Stimulated activated CD4-positive, alpha-beta T cell treated with anti-CD3 and anti-CD28 coated beads, Interleukin-4, amount 100 ng/mL, for 1 hour (primary cell): ENCODE results near the gene CNTNAP2.

ENCODE experiments used
- DNase-seq: peaks from one replicate; pipeline ENCODE4 v3.0.0-alpha.2; 2020

The CNTNAP2 gene

DNA sequence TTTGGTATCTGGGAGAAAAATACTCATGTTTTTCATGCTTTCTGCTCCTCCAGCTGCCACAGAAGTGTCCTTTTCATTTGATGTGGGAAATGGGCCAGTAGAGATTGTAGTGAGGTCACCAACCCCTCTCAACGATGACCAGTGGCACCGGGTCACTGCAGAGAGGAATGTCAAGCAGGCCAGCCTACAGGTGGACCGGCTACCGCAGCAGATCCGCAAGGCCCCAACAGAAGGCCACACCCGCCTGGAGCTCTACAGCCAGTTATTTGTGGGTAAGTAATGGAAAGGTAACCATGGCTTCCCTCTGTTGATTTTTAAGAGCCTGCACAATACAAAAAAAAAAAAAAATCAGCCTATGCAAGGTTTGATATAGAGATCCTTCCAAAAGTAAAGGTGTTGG lies 2030.8 kb downstream of the CNTNAP2 start:
- DNase-seq = no peak

DNA sequence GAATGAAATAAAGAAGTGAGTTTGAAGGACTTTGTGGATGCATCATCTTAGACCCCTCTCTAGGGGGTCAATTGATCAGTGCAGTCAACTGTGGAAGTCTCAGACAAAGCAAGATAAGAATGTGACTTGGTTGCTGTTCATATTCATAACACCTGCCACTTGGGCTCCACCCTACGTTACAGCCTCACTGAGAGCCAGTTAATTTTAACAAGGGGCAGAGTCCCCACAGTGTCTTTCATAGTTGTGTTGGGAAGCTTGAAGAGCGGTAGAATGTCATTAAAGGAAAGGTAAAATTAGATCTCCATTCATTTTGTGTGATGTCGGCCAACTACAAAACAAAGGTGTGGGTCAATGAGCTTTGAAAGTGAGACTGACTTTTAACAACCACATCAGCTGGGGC lies 2031.9 kb downstream of the CNTNAP2 start:
- no peak for DNase-seq

- no peak for DNase-seq
Observed at GRCh38 chr7:148149730-148150129, 2033.1 kb downstream of the CNTNAP2 start.

DNA sequence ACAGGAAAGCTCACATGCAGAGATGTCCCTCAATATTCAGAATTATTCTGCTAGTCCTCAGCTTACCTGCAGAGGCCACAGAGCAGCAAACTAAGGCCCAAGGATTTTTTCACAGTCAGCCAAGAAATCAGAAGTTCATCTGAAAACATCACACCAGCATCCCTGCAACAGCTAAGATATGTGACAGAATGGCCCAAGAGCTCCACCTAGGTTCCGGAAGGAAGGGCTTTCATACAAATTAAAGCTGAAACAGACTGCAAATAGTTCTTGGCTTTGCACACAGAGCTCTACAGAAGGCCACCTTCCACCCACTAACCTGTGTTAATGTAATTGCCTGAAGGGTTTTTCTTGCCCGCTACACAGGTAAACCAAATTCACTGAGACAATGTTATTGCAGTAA lies 2035.2 kb downstream of the CNTNAP2 start:
- no peak for DNase-seq

GRCh38 chr7:148153616-148154284 lies 2037.1 kb downstream of the CNTNAP2 start:
- DNase-seq = no peak

DNA sequence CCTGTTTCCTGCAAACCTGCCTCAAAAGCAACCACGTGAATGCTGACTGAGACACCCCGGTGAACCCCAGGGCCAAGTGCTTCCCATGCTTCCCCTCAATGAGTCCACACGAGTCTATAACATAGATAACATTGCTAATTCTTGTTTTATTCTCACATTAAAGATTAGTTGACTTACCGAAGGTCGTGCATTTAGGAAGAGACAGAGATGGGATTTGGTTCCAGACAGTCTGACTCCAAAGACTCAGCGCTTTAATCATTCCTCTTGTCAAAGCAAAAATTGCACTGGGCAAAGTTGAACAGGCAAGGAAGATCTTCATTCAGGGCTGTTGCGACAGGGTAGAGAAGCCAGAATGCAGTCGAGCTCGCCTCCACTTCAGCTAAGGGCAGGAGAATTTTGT lies 2038.4 kb downstream of the CNTNAP2 start:
- no peak for DNase-seq

- no peak for DNase-seq
Observed at GRCh38 chr7:148155826-148156225, 2039.2 kb downstream of the CNTNAP2 start.

DNA sequence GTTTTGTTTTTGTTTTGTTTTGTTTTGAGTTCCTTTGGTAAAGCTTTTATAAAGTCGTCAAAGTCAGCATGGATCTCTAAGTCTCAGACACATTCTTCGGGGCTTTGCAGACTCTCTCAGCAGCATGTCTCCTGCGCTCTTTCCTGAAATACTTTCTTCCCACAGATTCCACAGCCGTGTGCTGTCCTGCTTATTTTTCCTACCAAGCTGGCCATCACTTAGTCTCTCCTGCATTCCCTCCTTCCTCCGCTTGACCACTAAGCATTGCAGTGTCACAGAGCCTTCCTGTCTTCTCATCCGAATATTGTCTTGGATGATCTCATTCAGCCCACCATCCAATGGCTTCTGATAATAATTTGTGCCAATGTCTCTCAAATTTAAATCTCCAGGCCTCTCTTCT lies 2039.6 kb downstream of the CNTNAP2 start:
- no peak for DNase-seq

GRCh38 chr7:148159331-148159730 lies 2042.7 kb downstream of the CNTNAP2 start:
- DNase-seq = no peak

GRCh38 chr7:148161776-148162175 lies 2045.2 kb downstream of the CNTNAP2 start:
- DNase-seq = no peak

DNA sequence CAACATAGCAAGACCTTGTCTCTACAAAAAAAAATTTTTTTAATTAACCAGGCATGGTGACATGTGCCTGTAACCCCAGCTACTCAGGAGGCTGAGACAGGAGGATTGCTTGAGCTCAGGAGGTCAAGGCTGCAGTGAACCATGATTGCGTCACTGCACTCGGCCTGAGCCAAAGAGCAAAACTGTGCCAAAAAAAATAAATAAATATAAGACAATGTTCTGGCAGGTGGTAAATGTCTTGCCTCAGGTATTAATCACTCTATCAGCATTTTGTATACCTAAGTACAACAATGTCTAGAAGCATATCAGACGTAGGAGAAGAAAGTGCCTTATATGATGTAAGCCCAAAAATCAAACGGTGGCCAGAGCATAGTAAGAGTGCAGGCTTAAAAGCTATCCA lies 2046.2 kb downstream of the CNTNAP2 start:
- DNase-seq = no peak

- no peak for DNase-seq
Observed at GRCh38 chr7:148163246-148163645, 2046.6 kb downstream of the CNTNAP2 start.

GRCh38 chr7:148172920-148173319 lies 2056.3 kb downstream of the CNTNAP2 start:
- no peak for DNase-seq

DNA sequence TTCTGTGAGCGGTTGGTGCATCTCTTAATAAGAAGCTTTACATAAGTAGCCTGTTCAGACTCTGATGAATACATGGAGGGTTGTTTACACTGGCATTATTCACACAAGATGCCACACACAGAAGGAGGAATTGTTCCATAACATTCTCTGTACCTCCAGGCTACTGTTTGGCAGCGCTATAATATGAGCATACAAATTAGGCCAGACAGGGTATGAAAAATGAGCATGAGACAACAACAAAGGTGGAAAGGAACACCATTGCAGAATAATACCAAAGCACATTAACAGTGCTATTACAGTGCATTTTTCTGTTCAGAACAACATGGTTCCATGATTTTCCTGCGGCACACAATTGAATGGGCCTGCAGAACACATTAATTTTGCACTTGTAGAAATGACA lies 2056.8 kb downstream of the CNTNAP2 start:
- DNase-seq = no peak

- no peak for DNase-seq
Observed at GRCh38 chr7:148174376-148174775, 2057.8 kb downstream of the CNTNAP2 start.

DNA sequence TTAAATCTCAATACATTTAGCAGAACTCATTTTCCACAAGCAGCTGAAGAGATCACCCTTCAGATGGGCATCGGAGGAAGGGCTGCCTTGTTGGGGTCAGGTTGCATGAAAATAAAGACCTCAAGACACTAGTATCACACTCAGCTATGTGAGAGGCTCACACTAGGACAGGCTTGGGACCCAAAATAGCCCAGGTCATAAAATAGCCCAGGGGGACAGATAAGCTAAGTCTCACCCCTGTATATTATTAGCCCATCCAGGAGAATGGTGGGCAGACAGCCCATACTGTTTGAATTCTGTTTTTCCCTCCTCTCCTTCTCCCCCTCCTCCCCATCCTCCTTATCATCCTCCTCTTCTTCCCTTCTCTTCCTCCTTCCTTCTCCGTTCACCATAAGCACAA lies 2058.9 kb downstream of the CNTNAP2 start:
- no peak for DNase-seq

DNA sequence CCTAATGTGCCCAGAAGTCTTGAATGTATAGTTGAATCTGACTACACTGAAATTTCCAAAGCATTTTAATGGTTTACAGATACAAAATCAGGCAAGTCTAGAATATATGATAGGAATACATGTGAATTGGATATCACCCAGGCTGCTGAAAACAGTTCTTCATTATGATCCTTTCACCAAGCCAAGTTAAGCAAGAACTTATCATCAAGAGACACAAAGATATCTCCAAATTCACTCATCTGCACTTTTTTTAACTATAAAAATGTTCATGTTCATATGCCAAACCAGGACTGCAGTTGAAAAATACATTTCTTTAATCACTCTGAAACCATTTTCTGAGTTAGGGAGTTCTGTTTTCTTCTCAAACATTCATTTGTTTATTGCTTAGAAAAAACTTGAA lies 2061.4 kb downstream of the CNTNAP2 start:
- no peak for DNase-seq

DNA sequence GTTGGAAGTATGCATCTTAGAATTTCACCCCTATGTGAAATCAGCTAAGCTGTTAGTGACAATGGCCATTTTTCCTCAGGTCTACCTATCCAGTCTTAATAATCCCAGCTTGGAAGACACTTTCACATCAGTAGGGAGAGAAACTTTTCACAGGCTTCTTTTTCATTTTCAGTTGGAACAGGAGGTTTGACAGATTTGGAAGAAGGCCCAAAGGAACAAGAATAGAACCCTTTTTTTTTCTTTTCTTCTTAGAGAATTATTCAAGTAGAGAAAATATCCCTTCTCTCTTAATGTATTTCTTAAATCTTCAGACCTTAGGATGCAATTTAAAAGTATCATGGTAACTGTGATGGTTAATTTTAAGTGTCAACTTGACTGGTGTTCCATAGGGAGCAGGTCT lies 2063.5 kb downstream of the CNTNAP2 start:
- no peak for DNase-seq

- DNase-seq = no peak
Observed at GRCh38 chr7:148182264-148182663, 2065.7 kb downstream of the CNTNAP2 start.

DNA sequence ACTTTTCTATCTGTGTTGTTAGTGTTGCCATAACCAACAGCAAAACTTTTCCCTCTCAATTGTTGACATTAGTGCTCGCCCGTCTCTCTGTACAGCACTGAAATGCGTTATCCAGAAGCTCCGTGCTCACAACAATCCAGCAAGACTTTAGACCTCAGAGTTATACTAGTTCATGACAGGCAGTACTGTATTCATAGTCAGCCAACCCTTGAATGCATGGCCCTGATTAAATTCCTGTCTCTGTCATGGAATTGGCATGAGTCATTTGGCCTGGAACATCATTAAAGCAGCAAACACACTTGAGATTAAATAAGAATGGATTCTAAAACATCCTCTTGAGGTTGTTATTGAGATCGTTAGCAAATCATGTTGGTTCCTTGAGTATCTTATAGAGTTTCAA lies 2068.4 kb downstream of the CNTNAP2 start:
- no peak for DNase-seq

DNA sequence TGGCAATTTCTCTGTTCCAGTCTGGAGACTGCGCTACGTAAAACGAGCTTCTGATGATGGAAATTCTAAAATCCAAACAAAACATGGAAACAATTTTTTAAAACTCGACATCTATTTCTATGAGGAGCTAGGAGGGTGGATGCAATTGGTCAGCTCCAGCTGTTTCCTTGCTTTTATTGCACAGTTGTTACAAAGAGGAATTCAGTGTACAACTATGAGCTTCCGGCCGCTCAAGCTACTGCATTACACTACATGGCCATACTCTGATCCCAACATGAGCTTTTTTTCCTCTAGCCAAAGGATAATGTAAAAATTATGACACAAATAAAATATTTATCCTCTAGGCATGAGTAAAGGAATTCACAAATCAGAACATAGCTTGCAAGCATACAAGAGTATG lies 2070.9 kb downstream of the CNTNAP2 start:
- no peak for DNase-seq

DNA sequence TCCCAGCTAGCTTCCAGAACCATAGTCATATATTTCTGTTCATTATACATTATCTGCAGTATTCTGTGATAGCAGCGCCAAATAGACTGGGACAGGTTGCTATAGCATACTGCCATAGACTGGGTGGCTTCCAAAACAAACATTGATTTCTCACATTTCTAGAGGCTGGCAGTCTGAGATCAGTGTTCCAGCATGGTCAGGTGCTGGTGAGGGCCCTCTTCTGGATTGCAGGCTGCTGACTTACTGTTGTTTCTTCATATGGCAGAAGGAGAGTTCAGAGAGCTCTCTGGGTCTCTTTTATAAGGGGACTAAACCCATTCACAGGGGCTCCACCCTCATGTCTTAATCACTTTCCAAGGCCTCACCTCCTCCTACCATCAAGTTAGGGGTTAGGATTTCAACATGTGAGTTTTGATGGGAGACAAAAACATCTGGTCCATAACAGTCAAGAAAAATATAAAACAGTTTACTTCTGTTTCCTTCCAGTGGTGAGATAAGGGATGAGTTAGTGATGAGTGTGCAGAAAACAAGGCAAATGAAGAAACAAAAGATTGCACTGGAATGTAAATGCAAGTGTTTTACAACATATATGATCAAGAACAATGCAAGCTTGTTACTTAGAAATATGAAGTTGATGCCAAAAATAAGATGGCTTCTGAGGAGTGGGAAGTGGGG lies 2074.9 kb downstream of the CNTNAP2 start:
- no peak for DNase-seq

- DNase-seq = no peak
Observed at GRCh38 chr7:148192491-148192890, 2075.9 kb downstream of the CNTNAP2 start.

- no peak for DNase-seq
Observed at GRCh38 chr7:148201992-148202391, 2085.4 kb downstream of the CNTNAP2 start.
